Epidermal melanocyte (primary cell): ENCODE results near the gene RTN4RL1.

ENCODE experiments used
- DNase-seq: peaks from one replicate; pipeline ENCODE4 v3.0.0; 2011; ENCODE audit warnings: low spot score; ENCODE audit not compliant: insufficient read length

Gene RTN4RL1

DNA sequence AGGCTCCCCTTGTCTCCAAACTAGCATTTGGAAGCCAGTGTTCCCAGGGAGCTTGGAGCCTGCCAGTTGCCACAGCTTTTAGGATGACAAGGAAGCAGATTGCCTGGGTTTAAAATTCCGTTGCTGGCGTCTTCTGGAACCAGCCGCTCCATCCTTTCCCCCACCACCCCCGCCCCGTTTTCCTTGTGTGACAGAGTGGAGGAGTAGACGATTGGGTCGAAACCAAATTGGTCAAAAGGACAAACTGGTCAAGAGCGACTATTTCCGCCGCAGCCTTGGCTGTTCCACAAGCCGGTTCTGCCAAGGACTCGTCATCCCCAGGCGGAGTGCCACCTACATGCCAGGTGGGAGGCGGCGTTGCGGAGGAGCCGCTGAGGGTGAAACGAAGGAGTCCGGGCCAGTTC lies 104.2 kb downstream of the RTN4RL1 start:
- no peak for DNase-seq

DNA sequence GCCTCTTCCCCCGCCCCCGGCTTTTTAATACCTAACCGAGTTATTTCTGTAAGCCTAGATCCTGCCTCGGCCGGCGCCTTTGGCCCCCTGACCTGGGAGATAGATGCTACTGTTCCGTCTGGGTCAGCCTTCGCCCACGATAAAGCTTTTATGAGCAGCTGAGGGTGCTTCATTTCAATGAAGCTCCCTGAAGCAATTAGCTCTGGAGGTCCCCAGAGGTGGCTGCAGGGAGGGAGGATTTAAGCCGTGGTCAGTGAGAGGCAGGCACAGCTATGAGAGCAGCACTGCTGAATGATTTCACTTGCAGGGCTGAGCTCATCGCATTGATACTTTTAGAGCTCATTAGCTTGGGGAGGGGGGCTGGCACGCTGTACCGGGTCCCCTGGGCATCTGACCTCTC lies 105.9 kb downstream of the RTN4RL1 start:
- DNase-seq: no peak

DNA sequence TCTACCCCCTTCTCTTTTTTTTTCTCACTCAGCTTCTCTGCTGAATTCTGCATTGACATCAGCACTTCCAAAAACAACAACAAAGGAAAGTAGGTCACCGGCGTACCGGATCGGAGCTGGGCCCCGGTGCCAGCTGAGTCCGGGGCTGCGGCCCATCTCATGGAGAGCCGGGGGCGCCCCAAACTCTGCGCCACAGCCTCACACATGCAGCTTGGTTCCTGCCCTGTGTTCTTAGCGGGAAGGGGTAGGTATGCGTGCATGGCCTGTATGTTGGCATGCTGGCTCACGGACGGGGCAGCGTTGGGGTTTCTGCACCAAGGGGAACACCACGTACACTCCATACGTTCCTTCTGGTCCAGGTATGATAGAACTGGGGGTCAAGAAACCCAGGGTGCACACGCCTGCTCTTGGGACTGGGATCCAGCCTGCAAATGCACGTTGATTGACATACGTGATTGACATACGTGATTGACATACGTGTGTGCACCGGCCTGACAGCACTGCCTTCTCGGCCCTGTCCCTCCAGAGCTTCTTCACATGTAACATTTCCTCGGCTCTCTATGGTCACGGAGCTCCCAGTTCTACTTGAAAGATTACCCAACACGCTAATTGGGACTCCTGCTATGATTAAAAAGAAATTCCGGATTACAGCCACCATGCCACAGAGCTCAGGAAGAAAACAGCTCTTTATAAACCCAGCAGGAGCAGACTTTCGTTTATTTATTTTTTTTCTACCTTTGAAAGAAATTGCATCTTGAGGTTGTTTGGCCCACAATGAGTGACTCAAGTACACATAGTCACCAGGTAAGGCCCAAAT lies 106.6 kb downstream of the RTN4RL1 start:
- no peak for DNase-seq

DNA sequence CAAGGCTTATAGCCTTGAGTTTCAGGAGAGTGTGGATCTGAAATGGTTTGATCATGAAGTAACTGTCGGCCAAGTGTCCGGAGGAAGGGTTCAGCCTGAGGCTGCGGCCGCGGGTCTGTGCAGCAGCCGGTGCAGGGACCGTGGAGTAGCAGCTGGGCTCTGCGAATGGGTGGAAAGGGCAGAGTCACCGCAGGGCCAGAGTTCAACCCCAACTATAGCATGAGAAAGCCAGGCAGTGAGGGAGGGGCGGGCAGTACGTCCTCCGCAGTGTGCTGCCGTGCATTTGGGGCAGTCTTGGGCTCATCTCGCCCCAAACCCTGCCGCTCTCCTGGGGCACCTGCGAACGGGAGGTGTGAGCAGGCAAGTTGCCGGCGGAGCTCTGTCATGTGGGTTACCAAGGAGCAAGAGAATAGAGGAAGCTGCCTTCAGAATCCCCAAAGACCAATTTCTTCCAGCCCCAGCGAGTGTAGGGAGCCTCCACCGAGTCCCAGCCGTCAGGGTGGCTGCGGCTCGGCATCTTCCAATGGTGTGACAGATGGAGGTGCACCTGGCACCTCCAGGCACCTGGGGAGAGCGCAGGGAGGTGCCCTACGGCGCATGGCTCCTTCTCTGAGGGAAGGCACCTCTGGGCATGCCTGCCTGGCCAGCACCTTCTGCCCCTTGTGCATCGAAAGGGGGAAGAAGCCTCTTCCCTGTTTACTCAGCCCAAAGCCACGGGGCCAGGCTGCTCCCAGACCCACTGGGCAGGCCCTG lies 108.0 kb downstream of the RTN4RL1 start:
- DNase-seq: no peak

DNA sequence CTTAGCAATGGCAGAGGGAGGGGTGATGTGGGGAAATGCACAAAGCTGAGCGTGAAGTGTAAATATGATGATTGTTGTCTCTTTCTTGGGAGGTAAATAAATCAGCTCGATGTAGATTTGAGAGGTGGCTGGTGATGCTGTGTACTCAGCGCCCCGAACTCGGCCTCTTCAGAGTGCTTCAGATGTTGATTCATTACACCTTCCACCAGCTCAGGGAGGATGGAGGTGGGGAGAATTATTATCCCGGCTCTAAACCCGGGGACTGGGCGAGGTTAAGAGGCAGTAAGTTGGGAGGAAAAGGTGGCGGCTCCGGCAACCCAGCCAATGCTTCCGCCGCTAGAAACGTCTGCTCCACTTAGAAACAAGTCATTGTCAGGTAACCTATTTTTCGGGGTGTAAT lies 108.8 kb downstream of the RTN4RL1 start:
- no peak for DNase-seq

DNA sequence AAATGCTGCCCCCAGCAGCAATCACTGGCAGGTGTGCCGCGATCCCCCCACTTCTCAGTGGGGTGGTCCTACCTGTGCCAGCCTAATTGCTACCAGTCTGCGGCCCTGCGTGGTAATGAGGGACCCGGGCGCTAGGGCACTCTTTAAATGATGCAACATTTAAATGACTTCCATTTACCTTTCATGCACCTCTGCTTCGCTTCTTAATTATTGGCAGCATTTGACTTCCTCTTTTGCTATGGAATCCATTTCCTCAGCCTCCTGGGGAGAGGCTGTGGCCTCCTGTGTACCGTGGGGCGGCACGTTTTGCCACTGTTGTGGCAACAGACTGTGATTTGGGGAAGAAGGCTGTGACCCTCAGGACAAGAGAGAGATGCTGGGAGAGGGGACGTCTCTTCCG lies 109.2 kb downstream of the RTN4RL1 start:
- DNase-seq: no peak

DNA sequence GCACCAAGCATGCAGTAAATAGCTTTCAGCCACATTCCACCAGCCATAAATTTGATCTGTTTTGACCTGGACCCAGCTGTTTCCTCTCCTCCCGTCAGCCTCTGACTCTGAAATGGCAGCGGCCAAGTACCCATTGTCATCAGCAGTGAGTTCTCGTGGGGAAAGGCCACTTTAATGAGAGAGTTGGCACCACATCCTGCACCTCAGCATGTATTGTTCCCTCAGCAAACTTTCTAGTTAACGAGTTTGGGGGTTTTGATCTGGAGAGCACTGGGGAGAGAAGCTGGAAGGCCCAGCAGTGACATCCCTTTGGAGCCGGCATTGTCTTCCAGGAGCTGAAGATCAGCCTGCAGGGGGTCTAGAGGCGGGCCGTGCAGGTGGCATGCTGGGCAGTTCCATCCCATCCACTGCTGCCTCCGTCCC lies 110.5 kb downstream of the RTN4RL1 start:
- DNase-seq: no peak

DNA sequence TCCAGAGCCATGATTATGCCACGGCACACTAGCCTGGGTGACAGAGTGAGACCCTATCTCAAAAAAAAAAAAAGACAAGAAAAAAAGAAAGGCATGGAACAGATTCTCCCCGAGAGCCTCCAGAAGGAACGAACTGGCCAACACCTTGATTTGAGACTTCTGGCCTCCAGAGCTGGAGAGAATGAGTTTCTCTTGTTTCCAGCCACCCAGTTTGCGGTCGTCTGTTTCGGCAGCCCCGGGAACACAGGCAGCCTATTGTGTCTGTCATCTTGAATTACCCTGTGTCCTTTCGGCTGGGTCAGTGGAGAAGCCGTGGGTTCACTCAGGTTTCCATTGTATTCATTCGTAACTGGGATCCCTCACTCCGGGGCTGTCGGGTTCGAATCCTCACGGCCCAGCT lies 111.4 kb downstream of the RTN4RL1 start:
- no peak for DNase-seq

DNA sequence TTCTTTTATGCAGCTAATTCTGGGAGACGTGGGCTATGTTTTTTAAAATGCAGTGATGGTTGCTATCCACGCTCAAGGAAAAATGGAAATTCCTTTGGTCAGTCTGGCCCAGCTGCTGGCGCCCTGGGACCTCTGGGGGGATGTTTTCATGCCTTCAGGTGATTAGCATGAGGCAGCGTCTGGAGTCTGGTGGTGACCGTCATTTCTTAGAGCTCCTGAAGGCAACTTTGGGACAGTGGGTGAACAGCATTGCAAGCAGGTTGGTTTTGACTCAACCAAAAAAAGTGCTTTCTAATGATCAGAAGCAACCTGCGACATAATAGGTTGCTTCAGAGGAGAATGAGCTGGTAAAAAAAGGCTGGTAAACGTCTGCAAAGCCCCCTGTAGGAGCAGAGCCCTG lies 113.0 kb downstream of the RTN4RL1 start:
- DNase-seq: no peak

DNA sequence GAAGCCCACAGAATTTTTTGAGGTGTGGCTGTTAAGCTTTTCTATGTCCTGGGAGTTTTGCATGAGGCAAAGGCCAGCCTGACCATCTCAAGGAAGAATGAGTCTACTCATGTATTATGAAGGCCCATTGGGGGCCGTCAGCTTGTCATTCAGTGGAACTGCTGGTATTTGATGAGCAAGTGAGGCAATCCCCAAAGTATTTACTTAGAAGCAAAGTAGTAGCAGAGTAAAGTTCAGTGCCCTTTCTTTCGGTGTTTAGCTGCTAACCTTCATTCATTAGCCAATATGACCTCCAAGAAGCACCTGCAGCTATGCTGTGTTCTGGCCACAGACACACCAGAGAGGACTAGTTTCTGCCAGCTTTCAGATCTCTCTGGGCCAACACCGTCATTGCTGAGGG lies 115.1 kb downstream of the RTN4RL1 start:
- DNase-seq: no peak

DNA sequence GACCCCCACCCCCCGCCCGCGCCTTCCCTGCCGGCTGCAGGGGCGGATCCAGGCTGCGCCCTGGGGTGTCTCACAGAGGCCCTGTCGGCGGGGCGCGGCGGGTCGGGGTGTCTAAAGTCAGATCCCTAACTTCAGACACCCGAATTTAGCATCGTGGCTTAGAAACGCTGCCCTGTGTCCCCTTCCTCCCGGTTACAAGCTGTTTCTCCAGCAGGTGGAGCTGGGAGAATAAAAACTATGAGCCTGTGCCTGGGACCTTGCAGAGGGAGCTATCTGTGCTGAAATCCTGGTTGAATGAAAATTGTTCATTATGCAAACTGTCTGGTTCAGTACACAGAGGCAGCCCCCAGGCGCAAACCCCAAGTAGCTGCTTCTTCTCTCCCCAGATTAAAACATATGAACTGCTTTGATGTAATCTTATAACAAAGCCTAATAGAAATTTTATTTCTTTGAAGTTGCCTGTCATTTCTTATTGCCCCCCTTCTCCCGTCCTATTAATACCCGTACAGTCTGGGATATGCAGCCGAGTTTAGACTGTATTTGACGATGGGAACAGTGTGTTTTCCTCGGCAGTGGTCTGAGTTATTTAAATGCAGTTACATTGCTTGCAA lies 116.3 kb downstream of the RTN4RL1 start:
- DNase-seq: peak; percentile 58

DNA sequence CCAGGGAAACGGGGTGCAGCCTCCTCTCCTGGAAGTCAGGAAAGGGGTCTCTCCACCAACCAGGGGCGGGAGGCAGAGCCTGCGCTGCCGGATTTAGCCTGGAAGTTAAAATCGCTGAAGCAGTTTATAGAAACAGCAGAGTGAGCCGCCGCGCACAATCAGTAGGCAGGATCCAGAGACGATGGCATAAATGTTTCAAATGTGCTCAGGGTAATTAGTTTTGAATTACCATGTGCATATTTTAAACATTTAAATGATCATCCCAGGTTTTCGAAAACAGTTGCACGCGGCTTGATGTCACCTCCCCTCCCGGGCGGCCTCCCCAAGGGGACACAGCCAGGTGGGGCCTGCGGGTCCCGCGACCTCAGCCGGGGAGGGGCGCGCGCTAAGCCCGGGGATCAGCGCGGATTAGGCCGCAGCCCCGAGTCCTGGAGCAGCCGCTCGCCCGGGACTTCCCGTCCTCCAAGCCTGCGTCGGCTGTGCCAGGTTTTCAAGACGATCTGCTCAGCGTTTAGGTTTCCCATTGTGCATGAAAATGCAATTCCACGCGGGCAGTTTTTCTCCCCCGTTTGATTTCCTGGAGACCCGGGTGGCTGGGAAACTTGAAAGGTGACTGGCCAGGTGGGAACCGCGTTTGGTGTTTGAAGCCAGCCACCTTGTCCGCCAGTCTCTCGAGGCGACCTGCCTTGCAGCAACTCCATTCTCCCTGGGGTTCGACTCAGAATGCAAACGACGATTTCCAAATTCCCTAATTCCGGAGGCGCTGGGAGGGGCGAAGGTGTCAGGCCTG lies 117.0 kb downstream of the RTN4RL1 start:
- no peak for DNase-seq

DNA sequence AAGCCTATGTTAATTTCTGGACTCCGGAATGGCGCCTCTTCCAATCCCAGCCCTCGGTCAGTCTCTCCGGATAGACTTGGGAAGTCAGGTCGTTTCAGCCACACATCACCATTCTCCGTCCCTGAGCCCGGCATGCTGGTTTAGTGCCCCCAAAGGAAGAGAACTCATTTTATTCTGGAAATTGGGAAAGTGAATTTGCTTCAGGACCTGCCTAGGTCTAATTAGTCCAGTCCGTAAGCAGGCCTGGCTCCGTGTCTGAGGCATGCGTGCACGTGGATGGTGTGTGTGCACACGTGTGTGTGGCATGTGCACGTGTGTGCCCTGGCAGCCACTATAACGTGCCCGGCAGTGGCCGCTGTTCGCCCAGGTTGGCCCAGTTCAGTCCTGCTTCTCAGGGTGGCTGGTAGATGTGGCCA lies 117.9 kb downstream of the RTN4RL1 start:
- no peak for DNase-seq

DNA sequence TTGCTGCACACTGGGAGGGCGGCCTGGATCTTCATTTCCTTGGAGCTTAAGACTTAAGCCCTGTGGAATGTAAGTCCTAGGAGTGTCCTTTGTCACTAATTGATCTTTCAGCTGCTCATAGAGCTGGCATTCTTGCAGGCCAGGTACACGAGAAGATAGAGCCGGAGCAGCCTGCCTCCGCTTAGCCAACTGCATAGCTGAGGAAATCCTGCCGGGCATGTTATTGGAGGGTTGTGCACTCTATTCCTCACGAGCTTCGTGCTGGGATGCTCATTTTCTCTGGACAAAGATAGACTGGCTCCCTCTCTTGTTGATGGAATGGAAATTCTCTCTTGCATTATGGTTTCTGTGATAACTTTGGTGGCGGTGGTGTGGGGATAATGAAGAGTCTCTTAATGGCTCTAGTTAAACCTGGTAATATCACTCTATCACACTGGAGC lies 118.5 kb downstream of the RTN4RL1 start:
- no peak for DNase-seq

DNA sequence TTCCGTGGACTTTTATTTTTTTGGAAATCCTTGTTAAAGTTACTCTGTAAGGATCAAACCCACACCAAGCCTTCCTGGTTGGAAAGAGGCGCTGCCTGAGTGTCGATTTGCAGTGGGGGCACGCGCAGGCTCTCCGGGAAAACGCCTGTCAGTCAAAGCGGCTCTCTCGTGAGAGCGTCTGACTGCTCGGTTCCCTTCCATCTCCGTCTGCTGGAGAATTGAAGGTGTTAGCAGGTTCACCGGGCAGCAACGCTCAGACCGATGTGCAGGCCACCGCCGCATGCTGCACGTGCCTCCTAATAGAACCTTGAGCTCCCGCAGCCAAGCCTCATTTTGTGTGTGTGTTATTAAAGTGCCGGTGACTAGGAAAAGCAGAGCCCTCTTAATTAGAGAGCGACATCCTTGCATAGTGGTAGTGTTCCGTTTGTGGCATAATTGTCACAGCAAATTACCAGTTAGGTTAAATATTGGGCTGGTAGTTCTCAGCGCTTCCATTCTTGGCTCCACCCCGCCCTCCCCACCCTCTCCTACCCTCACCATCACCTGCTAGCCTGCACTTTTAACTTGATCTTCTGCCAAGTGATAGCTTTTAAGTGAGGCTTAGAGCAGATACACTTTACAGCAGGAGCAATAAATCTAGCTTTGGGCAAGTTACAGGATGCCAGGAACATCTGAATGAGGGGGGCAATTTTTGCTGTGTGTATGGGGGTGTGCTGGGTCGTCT lies 119.8 kb downstream of the RTN4RL1 start:
- no peak for DNase-seq

DNA sequence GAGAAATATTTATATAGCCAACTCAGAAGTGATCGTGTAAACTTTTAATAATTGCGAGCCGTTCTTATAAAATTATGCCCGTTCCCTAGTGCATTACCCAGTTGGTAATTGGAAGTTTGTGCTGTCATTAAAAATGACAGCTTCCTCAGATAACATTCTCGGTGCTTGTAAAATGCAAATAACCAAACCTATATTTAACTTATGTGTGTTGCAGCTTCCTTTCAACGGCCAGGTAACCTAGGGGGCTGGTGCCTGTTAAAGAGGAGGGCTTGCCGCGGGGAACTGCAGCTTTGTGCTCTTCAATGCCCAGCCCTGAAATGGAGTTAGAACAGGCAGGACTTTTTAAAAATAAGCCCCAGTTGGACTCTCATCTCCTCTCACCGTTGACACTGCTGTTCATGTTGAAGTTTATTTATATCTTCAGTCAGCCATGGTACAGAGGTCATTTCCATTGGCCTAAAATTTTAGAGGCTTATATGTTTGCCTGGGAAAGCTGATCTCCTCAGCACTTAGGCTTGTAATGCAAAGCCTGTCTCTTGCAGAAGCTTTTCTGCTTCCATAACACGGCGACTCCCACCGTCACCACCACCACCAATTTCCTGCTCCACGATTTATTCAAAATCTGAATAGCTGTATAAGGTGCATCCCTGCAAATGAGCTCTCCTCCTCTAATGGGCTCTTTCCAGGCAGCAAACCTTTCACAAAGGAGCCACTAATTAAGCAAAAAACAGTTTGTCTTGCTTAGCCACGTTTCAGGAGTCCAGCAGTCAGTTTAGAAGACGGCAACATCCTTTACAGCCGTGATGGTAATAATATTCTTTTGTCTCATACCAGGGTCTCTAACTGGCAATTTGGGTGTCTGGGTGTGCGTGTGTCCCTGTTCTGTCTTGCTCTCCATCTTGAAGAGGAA lies 120.6 kb downstream of the RTN4RL1 start:
- no peak for DNase-seq

DNA sequence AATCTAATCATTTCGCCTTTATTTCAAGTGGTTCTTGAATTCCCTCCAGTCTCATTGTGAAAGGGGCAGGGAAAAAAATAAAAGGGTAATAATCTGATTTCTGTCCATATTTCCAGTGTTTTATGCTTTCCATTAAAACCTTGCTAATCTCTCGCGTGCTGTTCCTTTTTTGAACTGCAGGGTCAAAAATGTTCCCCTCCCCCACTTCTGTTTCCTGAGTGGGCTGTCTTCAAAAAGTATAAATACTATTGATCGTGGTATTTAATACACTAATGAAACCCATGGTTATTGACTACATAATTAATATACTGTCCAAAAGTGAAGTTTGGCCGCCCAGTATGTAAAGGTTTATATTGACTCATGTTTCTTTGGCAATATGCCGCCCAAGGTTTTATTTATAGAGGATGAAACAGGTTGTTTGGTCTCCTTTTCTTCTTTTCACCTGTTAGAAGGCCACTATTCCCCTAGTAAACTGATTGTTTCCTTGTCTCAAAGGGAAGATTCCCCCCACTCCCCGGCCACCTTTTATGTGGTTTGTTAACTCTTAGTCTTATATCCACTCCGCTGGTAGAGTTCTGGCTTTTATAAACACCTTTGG lies 125.6 kb downstream of the RTN4RL1 start:
- DNase-seq: no peak

DNA sequence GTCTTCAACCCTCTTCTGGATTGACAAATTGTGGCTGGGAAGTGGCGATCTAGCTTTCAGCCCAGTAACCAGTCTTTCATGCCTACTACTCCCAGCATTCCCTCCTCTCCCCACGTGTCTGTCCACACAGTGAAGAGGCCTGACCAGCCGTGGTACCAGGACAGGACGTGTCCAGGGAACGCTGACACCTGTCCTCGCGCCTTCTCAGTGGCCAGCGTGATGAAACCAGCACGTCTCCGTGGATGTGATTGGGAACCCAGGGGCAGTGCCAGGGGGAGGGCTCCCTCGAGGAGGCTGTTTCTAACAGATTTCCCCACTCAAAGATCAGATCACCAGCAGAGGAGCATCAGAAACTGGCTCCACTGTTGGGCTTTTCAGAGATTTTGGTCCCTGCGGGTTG lies 126.3 kb downstream of the RTN4RL1 start:
- DNase-seq: no peak

DNA sequence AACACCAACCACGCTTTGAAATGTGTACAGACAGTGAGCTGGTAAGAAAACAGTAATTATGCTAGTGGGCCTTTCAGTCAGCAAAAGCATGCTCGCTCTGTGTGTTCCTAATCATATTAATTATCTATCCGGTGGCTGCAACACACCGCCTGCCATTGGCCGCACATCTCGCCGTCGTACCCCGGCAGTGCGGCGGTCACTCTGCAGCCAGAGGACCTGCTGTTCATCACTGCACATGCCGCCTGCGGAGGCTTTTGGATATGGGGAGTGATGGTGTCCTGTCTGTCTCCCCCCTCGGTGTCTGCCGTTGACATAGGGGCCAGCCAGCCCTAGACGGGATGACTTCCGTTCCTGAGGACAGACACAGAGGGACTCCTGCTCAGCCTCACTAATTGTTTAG lies 126.8 kb downstream of the RTN4RL1 start:
- no peak for DNase-seq
